SK-N-SH (cell line): ENCODE results near the gene PPP4R3A. TPM values are rescaled to one million over a fixed set of nuclear protein-coding genes. Genes with fewer than 3 reads are reported as not detected.

Source experiments
- CTCF ChIA-PET: fragments of 300-600, 350-600 bp; formaldehyde crosslinking; extraction: SDS; loops from one replicate; lab custom pipeline; 2021; lab: Yijun Ruan, JAX
- POLR2A ChIA-PET: fragments of 350-600 bp; sonication (Branson Sonifier 250); formaldehyde crosslinking; extraction: SDS; loops from one replicate; lab custom pipeline; 2020; ENCODE audit warnings: antibody characterized with exemption, inconsistent platforms; lab: Yijun Ruan, JAX
- DNase-seq: peaks from one replicate; pipeline ENCODE4 v3.0.0; 2012
- H2AFZ ChIP-seq: fragments of 200-600 bp; sonication (generic); 2 replicates; pipeline ENCODE4 v1.8.1; 2016; ENCODE audit warnings: antibody characterized with exemption, mild to moderate bottlenecking, low read depth
- H3F3A ChIP-seq: fragments of 200-600 bp; sonication (generic); replicated peaks from 2 replicates; pipeline ENCODE3; 2016; ENCODE audit warnings: antibody characterized with exemption, mild to moderate bottlenecking; ENCODE audit not compliant: insufficient read depth
- H3K27ac ChIP-seq, 2 experiments: fragments of 200-500 bp in 1 of 2; fragments of 200-600 bp in 1 of 2; sonication (Bioruptor generic) in 1 of 2; sonication (generic), shearing (Covaris generic) in 1 of 2; 2 replicates each; pipeline versions ENCODE4 v1.5.1 to v1.6.1; 2014 to 2016; ENCODE audit warnings: low read depth in 2 of 2, inconsistent platforms in 1 of 2, low read length in 1 of 2, mild to moderate bottlenecking in 1 of 2, mixed read lengths in 1 of 2
- H3K27me3 ChIP-seq: fragments of 200-600 bp; sonication (generic), shearing (Covaris generic); 2 replicates; pipeline ENCODE4 v1.6.1; 2016; ENCODE audit warnings: mixed run types; ENCODE audit not compliant: insufficient read depth
- H3K36me3 ChIP-seq, 2 experiments: fragments of 200-500 bp in 1 of 2; fragments of 200-600 bp in 1 of 2; sonication (Bioruptor generic) in 1 of 2; sonication (generic) in 1 of 2; replicated peaks in 1 of 2; 2 replicates each; pipeline versions ENCODE3 to v1.5.1; 2014 to 2016; ENCODE audit warnings: low read length in 1 of 2, mild to moderate bottlenecking in 1 of 2; ENCODE audit not compliant: insufficient read depth in 2 of 2, control insufficient read depth in 1 of 2
- H3K4me1 ChIP-seq, 2 experiments: fragments of 200-500 bp in 1 of 2; fragments of 200-600 bp in 1 of 2; sonication (Bioruptor generic) in 1 of 2; sonication (generic), shearing (Covaris generic) in 1 of 2; 2 replicates each; pipeline versions ENCODE4 v1.5.1 to v1.6.1; 2014 to 2016; ENCODE audit warnings: low read depth in 1 of 2, low read length in 1 of 2, mixed run types in 1 of 2; ENCODE audit not compliant: insufficient read depth in 2 of 2, control insufficient read depth in 1 of 2
- H3K4me2 ChIP-seq: fragments of 200-600 bp; sonication (generic), shearing (Covaris generic); 2 replicates; pipeline ENCODE4 v1.6.1; 2017; ENCODE audit warnings: mixed run types
- H3K4me3 ChIP-seq, 2 experiments: fragments of 200-500 bp in 1 of 2; fragments of 200-600 bp in 1 of 2; sonication (Bioruptor generic) in 1 of 2; sonication (generic), shearing (Covaris generic) in 1 of 2; 2 replicates each; pipeline versions ENCODE4 v1.5.1 to v1.8.1; 2014 to 2016; ENCODE audit warnings: low read depth in 2 of 2, inconsistent platforms in 1 of 2, low read length in 1 of 2, mild to moderate bottlenecking in 1 of 2, mixed read lengths in 1 of 2, moderate library complexity in 1 of 2
- H3K79me2 ChIP-seq: fragments of 200-600 bp; sonication (generic); 2 replicates; pipeline ENCODE4 v1.8.1; 2017; ENCODE audit warnings: mild to moderate bottlenecking; ENCODE audit not compliant: insufficient read depth
- H3K9ac ChIP-seq: fragments of 200-600 bp; sonication (generic); 2 replicates; pipeline ENCODE4 v1.6.1; 2017; ENCODE audit warnings: mixed run types
- H3K9me2 ChIP-seq: fragments of 200-600 bp; sonication (generic); 2 replicates; pipeline ENCODE4 v1.6.1; 2017; ENCODE audit warnings: mixed run types
- H3K9me3 ChIP-seq: fragments of 200-600 bp; sonication (generic); 2 replicates; pipeline ENCODE4 v1.6.1; 2017; ENCODE audit warnings: mixed run types, mild to moderate bottlenecking, moderate library complexity
- H4K20me1 ChIP-seq: fragments of 200-600 bp; sonication (generic); 2 replicates; pipeline ENCODE4 v1.6.1; 2017; ENCODE audit warnings: mild to moderate bottlenecking, mixed run types; ENCODE audit not compliant: insufficient read depth
- CHD2 ChIP-seq: fragments of 150-350 bp; IDR thresholded peaks from 2 replicates; pipeline ENCODE4 v1.6.1; 2018; ENCODE audit warnings: low read length; ENCODE audit not compliant: partially characterized antibody
- ELF1 ChIP-seq: IDR thresholded peaks from 2 replicates; pipeline ENCODE4 v1.4.0; 2012
- EZH2phosphoT487 ChIP-seq: fragments of 200-600 bp; sonication (generic); IDR thresholded peaks from 2 replicates; pipeline ENCODE4 v1.6.1; 2017; ENCODE audit warnings: low read depth, mixed run types, mild to moderate bottlenecking, antibody characterized with exemption, moderate library complexity, borderline replicate concordance
- GABPA ChIP-seq: IDR thresholded peaks from 2 replicates; pipeline ENCODE4 v1.4.0; 2012; ENCODE audit warnings: low read depth, mild to moderate bottlenecking
- NFIC ChIP-seq: IDR thresholded peaks from 2 replicates; pipeline ENCODE4 v1.4.0; 2012; ENCODE audit warnings: borderline replicate concordance
- NRF1 ChIP-seq: IDR thresholded peaks from 2 replicates; pipeline ENCODE4 v1.6.1; 2012; ENCODE audit warnings: low read depth, mild to moderate bottlenecking, low read length
- RAD21 ChIP-seq: IDR thresholded peaks from 2 replicates; pipeline ENCODE4 v1.6.1; 2012; ENCODE audit warnings: mild to moderate bottlenecking, low read length
- RFX5 ChIP-seq: IDR thresholded peaks from 2 replicates; pipeline ENCODE4 v1.6.1; 2012; ENCODE audit warnings: mild to moderate bottlenecking, improper control_type of control experiment, low read length
- SIN3A ChIP-seq: IDR thresholded peaks from 2 replicates; pipeline ENCODE4 v1.6.1; 2012; ENCODE audit warnings: low read depth, mild to moderate bottlenecking, low read length, moderate library complexity, borderline replicate concordance
- SMC3 ChIP-seq: IDR thresholded peaks from 2 replicates; pipeline ENCODE4 v1.6.1; 2012; ENCODE audit warnings: low read depth, low read length, improper control_type of control experiment
- USF2 ChIP-seq: fragments of 150-350 bp; IDR thresholded peaks from 2 replicates; pipeline ENCODE4 v1.6.1; 2017; ENCODE audit warnings: antibody characterized with exemption, low read length, low read depth, borderline replicate concordance
- YY1 ChIP-seq: IDR thresholded peaks from 2 replicates; pipeline ENCODE4 v1.4.0; 2012; ENCODE audit warnings: low read depth, mild to moderate bottlenecking
- WGBS: methylation state at CpG from one replicate; pipeline ENCODE4 v1.1.6; 2017; ENCODE audit warnings: low lambda C conversion rate; 5-methylcytosine and 5-hydroxymethylcytosine counted together
- polyA plus RNA-seq, 3 experiments: library from polyadenylated mRNA; depleted of rRNA; stranded (reverse); fragments of >200 nt; gene quantifications; 2 replicates each; pipeline ENCODE4 v1.2.3, GENCODE V29; 2012
- TF ChIP-seq, protein P1 (sequence below): fragments of 200-600 bp; sonication (generic); IDR thresholded peaks from 2 replicates; pipeline ENCODE4 v1.6.1; 2017; ENCODE audit warnings: antibody characterized with exemption, mild to moderate bottlenecking, moderate library complexity
- TF ChIP-seq, protein P2 (sequence below): fragments of 150-350 bp; IDR thresholded peaks from 2 replicates; pipeline ENCODE4 v1.6.1; 2016; ENCODE audit warnings: mild to moderate bottlenecking, low read depth, low read length

The PPP4R3A gene
- polyA plus RNA-seq, 1 of the 3 experiments (the other 2 are of a cell fraction), result 34.9 TPM

- Histone ChIP-seq H3K9me2 (no peaks in the 10 kb centered on the region), H3K9ac (no peak overlapping the region), H4K20me1 (no peaks in the 10 kb centered on the region), H3K4me3 (no peak overlapping the region; a peak in 1 of 4 replicates), H3K27ac (no peak overlapping the region), H3K9me3 (no peaks in the 10 kb centered on the region), H3K4me2 (no peak overlapping the region), H3K27me3 (peaks cover 15% of the 10 kb centered on the region), H2AFZ (no peak overlapping the region), H3K4me1 (peaks cover 0 to 22% of the 10 kb centered on the region in 2 experiments; a peak in 2 of 4 replicates), H3F3A (peaks cover 3% of the 10 kb centered on the region), H3K79me2 (no peaks in the 10 kb centered on the region), H3K36me3 (no peaks in the 10 kb centered on the region)
- WGBS, result 88% methylated on average over 18 of the region's 18 CpGs
- TF ChIP-seq SIN3A, result no peak
- TF ChIP-seq EZH2phosphoT487, result no peak
- TF ChIP-seq CHD2, result no peak
- TF ChIP-seq, protein P1, sequence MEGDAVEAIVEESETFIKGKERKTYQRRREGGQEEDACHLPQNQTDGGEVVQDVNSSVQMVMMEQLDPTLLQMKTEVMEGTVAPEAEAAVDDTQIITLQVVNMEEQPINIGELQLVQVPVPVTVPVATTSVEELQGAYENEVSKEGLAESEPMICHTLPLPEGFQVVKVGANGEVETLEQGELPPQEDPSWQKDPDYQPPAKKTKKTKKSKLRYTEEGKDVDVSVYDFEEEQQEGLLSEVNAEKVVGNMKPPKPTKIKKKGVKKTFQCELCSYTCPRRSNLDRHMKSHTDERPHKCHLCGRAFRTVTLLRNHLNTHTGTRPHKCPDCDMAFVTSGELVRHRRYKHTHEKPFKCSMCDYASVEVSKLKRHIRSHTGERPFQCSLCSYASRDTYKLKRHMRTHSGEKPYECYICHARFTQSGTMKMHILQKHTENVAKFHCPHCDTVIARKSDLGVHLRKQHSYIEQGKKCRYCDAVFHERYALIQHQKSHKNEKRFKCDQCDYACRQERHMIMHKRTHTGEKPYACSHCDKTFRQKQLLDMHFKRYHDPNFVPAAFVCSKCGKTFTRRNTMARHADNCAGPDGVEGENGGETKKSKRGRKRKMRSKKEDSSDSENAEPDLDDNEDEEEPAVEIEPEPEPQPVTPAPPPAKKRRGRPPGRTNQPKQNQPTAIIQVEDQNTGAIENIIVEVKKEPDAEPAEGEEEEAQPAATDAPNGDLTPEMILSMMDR, result no peak
- TF ChIP-seq ELF1, result no peak
- TF ChIP-seq, protein P2, sequence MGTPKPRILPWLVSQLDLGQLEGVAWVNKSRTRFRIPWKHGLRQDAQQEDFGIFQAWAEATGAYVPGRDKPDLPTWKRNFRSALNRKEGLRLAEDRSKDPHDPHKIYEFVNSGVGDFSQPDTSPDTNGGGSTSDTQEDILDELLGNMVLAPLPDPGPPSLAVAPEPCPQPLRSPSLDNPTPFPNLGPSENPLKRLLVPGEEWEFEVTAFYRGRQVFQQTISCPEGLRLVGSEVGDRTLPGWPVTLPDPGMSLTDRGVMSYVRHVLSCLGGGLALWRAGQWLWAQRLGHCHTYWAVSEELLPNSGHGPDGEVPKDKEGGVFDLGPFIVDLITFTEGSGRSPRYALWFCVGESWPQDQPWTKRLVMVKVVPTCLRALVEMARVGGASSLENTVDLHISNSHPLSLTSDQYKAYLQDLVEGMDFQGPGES, result no peak
- TF ChIP-seq RFX5, result no peak
- TF ChIP-seq SMC3, result no peak
- TF ChIP-seq GABPA, result no peak
- TF ChIP-seq NRF1, result no peak
- TF ChIP-seq YY1, result no peak
- no peak for TF ChIP-seq USF2
- TF ChIP-seq NFIC, result no peak
- no peak for TF ChIP-seq RAD21
- POLR2A ChIA-PET, result interaction anchor here (0.6 kb wide), 1 partner anchor 381 kb away, joined by 4 read pairs; no protein-coding TSS in a partner anchor
- DNase-seq, result no peak
- CTCF ChIA-PET, result interaction anchor here (0.8 to 13.5 kb wide), 6 partner anchors 10 to 129 kb away, joined by 3 to 300 read pairs (median 3); no protein-coding TSS in a partner anchor
Observed at GRCh38 chr14:91415794-91416743, 94.0 kb downstream of the PPP4R3A start.
